Activated CD4-positive, CD25-positive, alpha-beta regulatory T cell treated with anti-CD3 and anti-CD28 coated beads, Interleukin-2, amount 50 U/mL, for 16 hours (primary cell): ENCODE data around the gene ZBTB42.

Experiments used
- DNase-seq: peaks from one replicate; pipeline ENCODE4 v3.0.0-alpha.2; 2020; ENCODE audit warnings: low read depth, low spot score

Gene ZBTB42

GRCh38 chr14:104782086-104782807, 18.7 kb upstream of the ZBTB42 start:
- no peak for DNase-seq

GRCh38 chr14:104782808-104783139, 18.1 kb upstream of the ZBTB42 start:
- no peak for DNase-seq

GRCh38 chr14:104783484-104784217, 17.2 kb upstream of the ZBTB42 start:
- DNase-seq, result no peak

GRCh38 chr14:104784218-104784568, 16.7 kb upstream of the ZBTB42 start:
- DNase-seq, result no peak

GRCh38 chr14:104784846-104785707, 15.8 kb upstream of the ZBTB42 start:
- DNase-seq, result no peak

- DNase-seq, result no peak
Measured at GRCh38 chr14:104785708-104786080, 15.2 kb upstream of the ZBTB42 start.

- no peak for DNase-seq
Measured at GRCh38 chr14:104786091-104786586, 14.8 kb upstream of the ZBTB42 start.

- DNase-seq, result no peak
Measured at GRCh38 chr14:104786726-104787675, 13.9 kb upstream of the ZBTB42 start.

GRCh38 chr14:104787736-104788135, 13.2 kb upstream of the ZBTB42 start:
- no peak for DNase-seq

GRCh38 chr14:104788161-104788818, 12.6 kb upstream of the ZBTB42 start:
- DNase-seq, result no peak

GRCh38 chr14:104788873-104789663, 11.8 kb upstream of the ZBTB42 start:
- DNase-seq, result no peak

- DNase-seq, result no peak
Measured at GRCh38 chr14:104789752-104790743, 10.9 kb upstream of the ZBTB42 start.

- DNase-seq, result no peak
Measured at GRCh38 chr14:104791425-104791824, 9.5 kb upstream of the ZBTB42 start.

GRCh38 chr14:104792101-104792884, 8.6 kb upstream of the ZBTB42 start:
- DNase-seq, result no peak

GRCh38 chr14:104792945-104793702, 7.8 kb upstream of the ZBTB42 start:
- no peak for DNase-seq

GRCh38 chr14:104793703-104793959, 7.3 kb upstream of the ZBTB42 start:
- no peak for DNase-seq

- DNase-seq, result no peak
Measured at GRCh38 chr14:104794099-104794498, 6.8 kb upstream of the ZBTB42 start.
